ENCODE results near the gene BCAR3.

BCAR3 gene

GRCh38 chr1:93531193-93531592 lies 150.4 kb downstream of the BCAR3 start:
- DNase-seq, result no peak

- no peak for DNase-seq
Measured at GRCh38 chr1:93528412-93528811, 153.2 kb downstream of the BCAR3 start.

- DNase-seq, result no peak
Measured at GRCh38 chr1:93526431-93526830, 155.2 kb downstream of the BCAR3 start.

GRCh38 chr1:93525431-93525830 lies 156.2 kb downstream of the BCAR3 start:
- DNase-seq, result no peak

- DNase-seq, result no peak
Measured at GRCh38 chr1:93522721-93523120, 158.9 kb downstream of the BCAR3 start.

- no peak for DNase-seq
Measured at GRCh38 chr1:93521618-93522017, 160.0 kb downstream of the BCAR3 start.

- no peak for DNase-seq
Measured at GRCh38 chr1:93519199-93519829, 162.3 kb downstream of the BCAR3 start.

GRCh38 chr1:93518516-93518915 lies 163.1 kb downstream of the BCAR3 start:
- no peak for DNase-seq

GRCh38 chr1:93516164-93516563 lies 165.5 kb downstream of the BCAR3 start:
- DNase-seq, result no peak

Data from activated gamma-delta T cell treated with Interleukin-2 at 50 U/mL for 16 hours (primary cell).